ENCODE measurements around the gene EIF4B.

EIF4B gene

DNA sequence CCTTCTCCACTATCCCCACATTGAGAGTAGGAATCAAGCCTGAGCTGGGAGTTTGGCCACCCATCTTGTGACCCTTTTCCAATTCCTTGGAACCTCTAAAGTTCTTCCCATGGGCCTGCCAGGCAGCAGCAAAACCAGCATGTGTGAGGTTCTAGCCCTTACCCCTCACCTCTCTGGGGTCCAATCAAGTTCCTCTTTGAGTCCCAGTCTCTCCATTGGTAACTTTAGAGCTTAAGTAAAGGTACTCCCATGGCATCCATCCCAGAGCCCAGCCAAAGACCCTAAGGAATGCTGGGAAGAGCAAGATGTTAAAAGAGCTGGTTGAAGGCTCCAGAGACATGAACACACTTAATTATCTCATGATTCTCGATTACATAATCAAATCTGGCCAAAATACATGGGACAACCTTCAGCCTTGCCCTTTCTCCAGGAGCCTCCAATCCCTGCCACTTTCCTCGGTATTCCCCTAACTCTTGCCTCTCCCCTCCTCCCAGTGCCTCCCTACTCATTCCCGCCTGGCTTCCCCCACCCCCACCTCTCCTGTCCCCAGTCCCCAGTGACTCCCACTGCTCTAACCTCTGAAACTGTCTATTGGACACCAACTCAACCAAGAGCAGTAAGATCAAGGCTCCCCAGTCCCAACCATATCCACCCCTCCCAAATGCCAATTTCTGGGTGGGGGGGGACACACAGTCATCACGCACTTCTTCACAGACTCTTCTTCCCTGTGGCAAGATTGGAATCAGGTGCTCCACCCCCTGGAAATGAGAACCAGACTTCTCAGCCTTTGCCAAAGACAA, 38.8 kb downstream of the EIF4B start:
- no peak for DNase-seq (ENCODE audit: low read depth in 2 of 2)

- DNase-seq (ENCODE audit: low read depth in 2 of 2) = no peak
Observed at GRCh38 chr12:53045696-53046045, 39.4 kb downstream of the EIF4B start.

DNA sequence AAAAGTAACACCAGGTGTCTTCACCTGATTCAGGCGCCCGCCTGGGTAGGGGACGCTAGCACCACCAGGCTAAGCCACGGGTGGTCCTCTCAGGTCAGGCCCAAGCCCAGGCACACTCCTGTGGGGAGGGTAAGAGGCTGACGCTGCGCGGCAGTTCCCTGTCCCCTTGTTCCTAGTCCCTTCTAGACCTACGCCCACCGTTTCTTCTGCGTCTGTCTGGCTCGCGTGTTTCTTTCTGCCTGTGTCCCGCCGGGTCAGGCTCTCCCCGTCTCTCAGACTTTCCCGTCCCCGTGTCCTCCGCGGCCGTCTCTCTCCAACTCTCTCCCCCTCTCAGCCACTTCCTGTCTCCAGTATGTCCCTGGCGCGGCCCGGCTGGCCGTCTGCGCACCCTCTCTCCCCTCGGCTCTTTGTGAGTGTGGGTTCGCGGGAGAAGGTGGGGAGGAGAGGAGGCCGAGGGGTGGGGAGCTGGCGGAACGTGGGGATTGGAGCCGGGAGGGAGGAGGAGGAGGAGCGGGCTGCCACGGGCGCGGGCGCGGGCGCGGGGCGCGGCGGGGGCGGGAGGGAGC, 40.5 kb downstream of the EIF4B start:
- DNase-seq (ENCODE audit: low read depth in 2 of 2) = peak; percentile 29 to 41

DNA sequence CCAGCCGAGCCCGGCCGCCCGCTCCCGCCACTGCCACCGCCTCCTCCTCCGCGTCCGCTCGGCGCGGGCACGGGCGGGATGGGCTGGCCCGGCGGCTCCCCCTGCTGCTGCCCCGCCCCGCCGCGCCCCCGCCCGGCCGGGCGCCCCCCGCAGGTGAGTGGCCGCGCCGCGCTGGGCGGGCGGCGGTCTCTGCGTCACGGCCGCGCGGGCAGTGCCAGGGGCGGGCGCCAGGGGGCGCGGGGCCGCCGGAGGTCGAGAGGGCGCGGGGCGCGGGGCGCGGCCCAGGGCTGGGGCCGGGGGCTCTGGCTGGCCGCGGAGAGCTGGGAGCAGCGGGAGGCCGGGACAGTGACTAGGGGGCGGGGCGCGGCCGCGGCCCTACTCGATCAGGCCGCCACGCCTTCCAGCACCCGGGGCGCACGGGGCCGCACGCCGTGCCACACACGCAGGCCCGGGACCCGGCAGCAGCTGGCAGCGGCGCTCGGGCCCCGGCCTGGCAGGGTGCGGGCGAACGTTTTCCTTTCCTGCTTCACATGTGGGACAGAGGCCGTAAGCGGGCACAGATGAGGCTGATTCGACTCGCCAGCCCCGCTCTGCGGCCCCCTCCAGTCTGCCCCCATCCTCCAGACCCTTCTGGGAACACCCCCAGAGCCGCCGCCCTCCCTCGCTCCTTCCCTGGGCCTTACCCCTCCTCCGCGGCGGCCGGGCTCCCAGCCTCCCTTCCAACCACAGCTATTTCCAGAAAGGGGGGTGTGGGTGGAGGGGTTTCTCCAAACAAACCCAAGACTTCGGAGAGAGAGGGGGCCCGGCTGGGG, 41.2 kb downstream of the EIF4B start:
- DNase-seq (ENCODE audit: low read depth in 2 of 2) = peak; percentile 50 to 56

DNA sequence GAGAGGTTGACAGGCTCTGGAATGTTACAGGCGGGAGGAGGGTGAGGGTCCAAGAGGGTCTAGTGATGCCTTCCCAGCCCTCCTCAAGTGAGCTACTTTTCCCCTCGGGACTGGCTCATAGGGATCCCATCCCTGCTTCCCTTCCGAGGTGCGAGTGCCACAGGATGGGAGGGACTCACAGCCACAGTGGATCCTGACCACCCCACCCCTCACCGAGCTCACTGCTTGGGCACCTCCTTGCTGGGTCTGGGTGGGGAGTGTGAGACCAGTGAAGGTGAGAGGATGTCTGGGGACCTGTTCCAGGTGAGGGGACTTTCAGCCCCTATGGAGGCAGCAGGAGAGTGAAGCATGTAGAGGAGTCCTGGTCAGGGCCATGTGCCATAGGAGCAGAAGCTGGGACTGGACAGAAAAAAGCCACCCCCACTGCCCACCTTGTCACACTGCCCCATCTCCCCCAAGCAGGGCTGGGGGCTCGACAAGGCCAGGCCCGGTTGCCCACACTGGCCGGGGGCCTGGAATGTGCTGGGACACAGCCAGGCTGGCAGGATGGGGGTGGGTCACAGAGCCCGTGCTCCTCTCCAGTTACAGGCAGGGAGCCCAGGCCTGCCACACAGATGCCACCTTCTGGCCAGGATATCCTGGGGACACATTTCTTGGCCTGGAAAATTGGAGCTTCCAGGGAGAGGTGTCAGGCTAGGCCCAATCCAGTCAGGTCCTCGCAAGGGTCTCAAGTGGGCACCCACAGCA, 42.0 kb downstream of the EIF4B start:
- DNase-seq (ENCODE audit: low read depth in 2 of 2) = no peak

DNA sequence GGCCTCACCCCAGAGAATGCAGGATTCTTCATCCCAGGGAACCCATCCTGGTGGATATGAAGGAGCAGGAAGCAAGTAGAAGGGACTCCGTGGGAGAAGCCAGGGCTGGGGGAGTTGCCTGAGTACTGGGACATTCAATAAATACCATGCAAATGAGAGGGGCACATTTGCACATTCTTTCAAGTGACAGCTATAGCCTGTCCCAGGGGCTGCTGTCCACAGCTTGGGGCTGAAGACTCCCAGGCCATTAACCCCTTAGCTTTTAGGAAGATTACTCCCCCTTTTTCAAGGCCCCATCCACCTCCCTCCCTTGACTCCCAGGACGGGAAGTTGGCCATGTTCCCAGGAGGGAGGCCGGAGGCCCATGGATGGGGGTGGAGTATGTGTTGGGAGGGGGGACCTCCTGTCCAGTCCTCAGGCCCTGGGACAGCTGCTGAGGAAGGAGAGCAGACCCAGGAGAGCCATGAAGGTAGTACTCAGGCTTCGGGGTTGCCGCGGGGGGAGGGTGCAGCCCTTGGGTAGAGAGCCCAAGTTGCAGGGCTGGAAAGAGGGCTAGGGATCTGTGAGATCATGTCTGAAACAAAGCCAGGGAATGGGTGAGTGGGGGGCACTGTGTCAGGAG, 42.6 kb downstream of the EIF4B start:
- no peak for DNase-seq (ENCODE audit: low read depth in 2 of 2)

- no peak for DNase-seq (ENCODE audit: low read depth in 2 of 2)
Observed at GRCh38 chr12:53049571-53050318, 43.5 kb downstream of the EIF4B start, which contains the start of gene TNS2. TSS of gene TNS2 (plus strand) at chr12:53050065. CDS start at chr12:53050186, 121 bp downstream.

GRCh38 chr12:53050426-53051057, 44.3 kb downstream of the EIF4B start:
- no peak for DNase-seq (ENCODE audit: low read depth in 2 of 2)

DNA sequence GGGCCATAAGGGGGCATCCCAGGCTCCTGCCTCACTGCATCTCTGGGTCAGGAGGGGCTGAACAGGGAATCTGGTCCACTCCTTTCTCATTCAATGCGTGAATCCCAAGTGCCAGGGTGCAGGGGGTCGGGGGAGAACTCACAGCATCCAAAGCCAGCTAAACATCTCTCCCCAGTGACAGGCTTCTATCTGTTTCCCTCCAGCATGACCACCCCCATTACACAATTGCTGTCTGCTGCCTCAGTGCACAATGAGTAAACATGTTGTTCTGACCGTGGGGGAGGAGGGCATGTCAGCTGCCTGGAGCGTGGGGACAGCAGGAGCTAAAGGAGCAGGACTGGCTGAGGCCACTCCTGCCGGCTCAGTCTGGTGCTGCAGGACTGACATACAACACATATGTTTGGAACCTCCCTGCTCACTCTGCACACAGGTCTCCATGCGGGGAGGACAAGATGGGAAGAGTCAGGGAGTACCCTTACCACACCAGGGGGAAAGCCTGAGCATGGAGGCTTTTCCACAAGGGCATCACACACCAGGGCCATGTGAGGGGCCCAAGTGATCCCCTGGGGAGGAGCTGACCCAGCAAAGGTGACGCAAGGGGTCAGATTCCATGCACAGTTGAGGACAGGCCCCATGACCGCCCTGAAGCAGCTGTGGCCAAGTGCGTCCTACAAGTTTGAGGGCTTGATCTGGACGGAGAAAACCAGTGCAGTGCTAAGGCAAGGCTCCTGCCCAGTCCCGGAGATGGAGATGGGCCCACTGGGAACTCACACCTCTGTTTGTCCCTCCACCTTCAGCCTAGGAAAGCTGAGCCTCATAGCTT, 45.0 kb downstream of the EIF4B start:
- no peak for DNase-seq (ENCODE audit: low read depth in 2 of 2)

DNA sequence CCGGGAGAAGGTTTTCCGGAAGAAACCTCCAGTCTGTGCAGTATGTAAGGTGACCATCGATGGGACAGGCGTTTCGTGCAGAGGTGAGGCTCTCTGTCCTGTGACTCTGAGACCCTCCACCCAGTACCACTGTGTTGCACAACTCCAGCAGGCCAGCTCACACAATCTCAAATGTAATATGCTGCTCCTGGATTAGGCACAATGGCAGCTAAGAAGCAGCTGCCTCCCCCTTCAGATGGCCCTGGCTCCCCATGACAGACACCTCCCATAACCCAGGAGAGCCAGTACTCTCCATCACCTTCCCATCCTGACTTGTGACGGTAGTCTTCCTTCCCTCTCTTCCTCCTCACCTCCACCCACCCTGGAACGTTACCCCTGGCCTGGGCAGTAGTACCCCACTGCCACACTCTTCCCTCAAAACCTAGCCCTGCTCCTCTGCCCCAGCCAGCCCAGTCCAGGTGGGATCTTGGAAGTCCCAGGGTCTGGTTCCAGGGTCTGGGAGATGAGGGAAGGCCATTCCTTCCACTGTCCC, 45.7 kb downstream of the EIF4B start:
- no peak for DNase-seq (ENCODE audit: low read depth in 2 of 2)

DNA sequence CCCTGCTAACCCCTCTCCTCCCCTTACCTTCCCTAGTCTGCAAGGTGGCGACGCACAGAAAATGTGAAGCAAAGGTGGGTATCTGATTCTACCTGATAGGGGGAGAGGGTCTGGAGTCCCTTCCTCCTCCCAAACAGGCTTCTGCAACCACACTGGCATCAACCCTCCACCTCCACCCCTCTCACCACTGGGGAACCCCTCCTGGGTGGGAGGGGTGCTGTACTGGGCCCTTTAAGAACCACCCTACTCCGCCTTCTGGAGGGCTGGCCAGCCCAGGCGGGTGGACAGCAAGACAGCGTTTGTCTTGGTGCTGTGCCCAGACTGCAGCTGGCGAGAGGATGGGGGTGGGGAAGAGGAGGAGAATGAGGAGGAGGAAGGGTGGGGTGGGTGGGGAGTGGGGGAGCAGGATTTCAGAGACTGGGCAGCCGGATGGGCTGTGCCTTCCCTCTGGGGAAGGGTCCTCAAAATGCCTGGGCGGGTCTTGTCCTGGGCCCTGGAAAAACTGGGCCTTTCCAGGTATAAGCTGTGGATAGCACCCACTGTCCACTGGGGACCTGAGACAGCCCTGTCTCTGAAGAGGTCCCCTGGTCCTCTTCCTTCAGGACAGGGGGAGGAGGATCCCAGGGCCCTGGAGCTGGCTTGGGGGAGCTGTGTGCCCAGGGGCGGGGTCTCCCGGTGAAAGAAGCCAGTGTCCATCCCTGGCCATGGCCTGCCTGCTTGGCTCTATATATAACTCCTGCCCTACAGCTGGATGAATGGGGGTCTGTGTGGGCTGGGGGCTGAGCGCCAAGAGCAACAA, 46.4 kb downstream of the EIF4B start:
- DNase-seq (ENCODE audit: low read depth in 2 of 2) = no peak

DNA sequence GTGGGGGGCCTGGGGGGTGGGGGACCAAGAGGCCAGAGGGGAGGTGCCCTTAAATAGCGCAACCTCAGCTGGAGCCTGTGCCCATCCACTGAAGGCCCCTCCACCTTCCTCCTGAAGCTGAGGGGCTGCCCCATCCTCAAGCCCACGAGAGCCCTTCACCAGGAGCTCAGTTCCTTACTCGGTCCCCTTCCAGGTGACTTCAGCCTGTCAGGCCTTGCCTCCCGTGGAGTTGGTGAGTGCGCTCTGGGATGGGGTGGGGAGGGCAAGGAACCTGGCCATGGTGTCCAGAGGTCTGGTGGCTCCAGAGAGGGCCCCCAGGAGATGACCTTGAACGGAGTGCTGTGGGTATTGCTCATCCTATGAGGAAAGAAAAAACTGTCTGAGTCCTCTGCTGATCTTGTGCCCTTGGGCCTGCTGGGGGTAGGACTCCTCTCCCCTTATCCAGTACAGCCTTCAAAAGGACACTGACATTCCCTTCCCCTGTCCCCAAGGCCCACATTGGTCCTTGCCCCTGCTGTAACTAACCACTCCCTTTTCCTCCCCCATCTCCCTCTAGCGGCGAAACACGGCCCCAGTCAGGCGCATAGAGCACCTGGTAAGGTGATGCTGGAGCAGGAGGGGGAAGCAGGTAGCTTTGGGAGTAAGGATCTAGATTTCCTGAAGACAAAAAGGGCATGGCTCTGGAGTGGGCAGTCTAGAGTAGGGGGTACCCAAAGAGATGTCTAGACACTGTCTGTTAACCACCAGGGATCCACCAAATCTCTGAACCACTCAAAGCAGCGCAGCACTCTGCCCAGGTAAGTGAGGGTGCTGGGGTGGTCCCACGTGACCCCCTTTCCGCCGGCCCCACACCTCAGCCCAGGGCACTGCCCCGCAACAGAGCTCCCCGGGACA, 47.2 kb downstream of the EIF4B start:
- DNase-seq (ENCODE audit: low read depth in 2 of 2) = peak; percentile 27 to 32

DNA sequence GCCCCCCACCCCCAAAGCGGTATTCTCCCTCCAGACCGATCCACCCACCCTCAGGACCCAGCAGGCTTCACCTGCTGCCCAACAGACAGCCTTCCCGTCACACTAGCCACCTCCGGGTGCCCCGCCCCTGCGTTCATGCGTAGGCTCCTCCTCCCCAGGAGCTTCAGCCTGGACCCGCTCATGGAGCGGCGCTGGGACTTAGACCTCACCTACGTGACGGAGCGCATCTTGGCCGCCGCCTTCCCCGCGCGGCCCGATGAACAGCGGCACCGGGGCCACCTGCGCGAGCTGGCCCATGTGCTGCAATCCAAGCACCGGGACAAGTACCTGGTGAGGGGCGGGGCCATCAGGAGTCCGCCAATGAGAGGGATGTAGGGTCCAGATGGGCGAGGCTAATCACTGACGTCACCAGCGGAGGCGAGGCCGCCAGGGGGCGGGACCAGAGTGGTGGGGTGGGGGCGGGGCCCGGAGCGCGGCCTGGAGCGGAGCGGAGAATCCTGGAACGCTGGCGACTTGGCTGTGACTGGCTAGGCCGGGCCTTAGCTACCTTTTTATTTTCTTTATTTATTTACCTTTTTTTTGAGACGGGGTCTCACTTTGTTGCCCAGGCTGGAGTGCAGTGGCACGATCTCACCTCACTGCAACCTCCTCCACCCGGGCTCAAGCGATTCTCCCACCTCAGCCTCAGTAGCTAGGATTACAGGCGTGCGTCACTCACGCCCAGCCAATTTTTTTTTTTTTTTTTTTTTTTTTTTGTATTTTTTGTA, 48.0 kb downstream of the EIF4B start:
- peak; percentile 89 to 91 for DNase-seq (ENCODE audit: low read depth in 2 of 2)

GRCh38 chr12:53055471-53056266, 49.4 kb downstream of the EIF4B start:
- no peak for DNase-seq (ENCODE audit: low read depth in 2 of 2)

GRCh38 chr12:53056296-53056695, 50.0 kb downstream of the EIF4B start:
- DNase-seq (ENCODE audit: low read depth in 2 of 2) = no peak

DNA sequence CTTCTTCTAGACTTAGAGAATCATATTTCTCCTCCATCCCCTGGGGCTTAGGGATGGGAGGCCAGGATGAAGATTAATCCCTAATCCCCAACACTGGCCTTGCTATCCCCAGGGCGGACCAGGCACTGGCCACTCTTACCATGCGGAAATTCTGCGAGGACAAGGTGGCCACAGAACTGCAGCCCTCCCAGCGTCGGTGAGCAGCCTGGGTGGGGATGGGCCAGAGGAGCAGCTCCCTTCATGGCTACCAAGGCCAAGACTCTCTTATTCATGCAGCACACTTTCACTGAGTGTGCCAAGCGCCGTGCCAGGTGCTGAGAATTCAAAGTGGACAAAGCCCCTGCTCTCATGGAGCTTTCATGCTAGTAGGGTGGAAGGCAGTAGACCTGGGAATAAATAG, 50.6 kb downstream of the EIF4B start:
- no peak for DNase-seq (ENCODE audit: low read depth in 2 of 2)

Measured in stimulated activated CD4-positive, alpha-beta T cell treated with anti-CD3 and anti-CD28 coated beads, Interleukin-4, amount 100 ng/mL, for 48 hours (primary cell).